Neural cell (in vitro differentiated cells): ENCODE measurements around the gene THADA. TPM values are rescaled to one million over a fixed set of nuclear protein-coding genes. Genes with fewer than 3 reads are reported as not detected.

Experiments used
- H2AFZ ChIP-seq: fragments of 200-600, 300-800 bp; sonication (generic), shearing (Covaris generic); 2 replicates; pipeline ENCODE4 v1.6.0; 2014; ENCODE audit warnings: low read depth, mild to moderate bottlenecking, antibody characterized with exemption, low read length, moderate library complexity
- H3F3A ChIP-seq: fragments of 200-600 bp; shearing (Covaris generic); 2 replicates; pipeline ENCODE4 v1.6.1; 2016; ENCODE audit warnings: mild to moderate bottlenecking, moderate library complexity, mixed read lengths, antibody characterized with exemption, low read length; ENCODE audit not compliant: insufficient read depth, poor library complexity, severe bottlenecking
- H3K27ac ChIP-seq: fragments of 200-600, 300-800 bp; sonication (generic), shearing (Covaris generic); 2 replicates; pipeline ENCODE4 v1.5.1; 2014; ENCODE audit warnings: mild to moderate bottlenecking, low read length, moderate library complexity
- H3K27me3 ChIP-seq: fragments of 300-800, 200-600 bp; sonication (generic), shearing (Covaris generic); 2 replicates; pipeline ENCODE4 v1.6.0; 2014; ENCODE audit warnings: mild to moderate bottlenecking, low read depth, low read length, moderate library complexity; ENCODE audit not compliant: insufficient read depth
- H3K36me3 ChIP-seq: fragments of 300-800, 200-600 bp; sonication (generic), shearing (Covaris generic); 2 replicates; pipeline ENCODE4 v1.5.1; 2014; ENCODE audit warnings: mild to moderate bottlenecking, antibody characterized with exemption, low read length, moderate library complexity; ENCODE audit not compliant: insufficient read depth
- H3K4me2 ChIP-seq: fragments of 300-800, 200-600 bp; sonication (generic), shearing (Covaris generic); 2 replicates; pipeline ENCODE4 v1.6.0; 2014; ENCODE audit warnings: mild to moderate bottlenecking, low read length
- H3K4me3 ChIP-seq: fragments of 300-800, 200-600 bp; sonication (generic), shearing (Covaris generic); 2 replicates; pipeline ENCODE4 v1.5.1; 2014; ENCODE audit warnings: mild to moderate bottlenecking, low read length, moderate library complexity
- H3K79me2 ChIP-seq: fragments of 200-600 bp; shearing (Covaris generic); replicated peaks from 2 replicates; pipeline ENCODE4 v1.6.0; 2014; ENCODE audit warnings: mild to moderate bottlenecking, low read length, moderate library complexity; ENCODE audit not compliant: insufficient read depth
- H3K9ac ChIP-seq: fragments of 300-800, 200-600 bp; sonication (generic), shearing (Covaris generic); 2 replicates; pipeline ENCODE4 v1.6.1; 2016; ENCODE audit warnings: mild to moderate bottlenecking, low read length, mixed read lengths
- H3K9me2 ChIP-seq: fragments of 200-600 bp; shearing (Covaris generic); 2 replicates; pipeline ENCODE4 v1.6.1; 2016; ENCODE audit warnings: mild to moderate bottlenecking, low read length, mixed read lengths; ENCODE audit not compliant: insufficient read depth
- H3K9me3 ChIP-seq: fragments of 200-600, 300-800 bp; sonication (generic), shearing (Covaris generic); 2 replicates; pipeline ENCODE4 v1.6.1; 2016; ENCODE audit warnings: mild to moderate bottlenecking, mixed run types, low read length, moderate library complexity, mixed read lengths
- H4K20me1 ChIP-seq: fragments of 200-600 bp; shearing (Covaris generic); 2 replicates; pipeline ENCODE4 v1.6.1; 2016; ENCODE audit warnings: mild to moderate bottlenecking, mixed run types; ENCODE audit not compliant: insufficient read depth
- EP300 ChIP-seq: fragments of 450-650 bp; conservative IDR thresholded peaks from 2 replicates; pipeline ENCODE4 v1.6.1; 2014; ENCODE audit warnings: antibody characterized with exemption, mild to moderate bottlenecking, moderate library complexity; ENCODE audit not compliant: poor library complexity, severe bottlenecking
- EZH2 ChIP-seq: fragments of 200-600, 300-800 bp; shearing (Covaris generic), sonication (generic); IDR thresholded peaks from 2 replicates; pipeline ENCODE4 v1.6.1; 2014; ENCODE audit warnings: antibody characterized with exemption, low read length, borderline replicate concordance, mild to moderate bottlenecking; ENCODE audit not compliant: insufficient read depth, poor library complexity, severe bottlenecking
- MXI1 ChIP-seq: fragments of 450-650 bp; conservative IDR thresholded peaks from 2 replicates; pipeline ENCODE4 v1.6.1; 2014; ENCODE audit warnings: antibody characterized with exemption, mild to moderate bottlenecking; ENCODE audit not compliant: poor library complexity, severe bottlenecking
- POLR2AphosphoS5 ChIP-seq: IDR thresholded peaks from 2 replicates; pipeline ENCODE4 v1.6.1; 2012
- RAD21 ChIP-seq: fragments of 450-650 bp; conservative IDR thresholded peaks from 2 replicates; pipeline ENCODE4 v1.6.1; 2014; ENCODE audit warnings: antibody characterized with exemption, mild to moderate bottlenecking, moderate library complexity
- REST ChIP-seq: IDR thresholded peaks from 2 replicates; pipeline ENCODE4 v1.6.1; 2012; ENCODE audit warnings: borderline replicate concordance
- SMC3 ChIP-seq: fragments of 450-650 bp; conservative IDR thresholded peaks from 2 replicates; pipeline ENCODE4 v1.6.1; 2014; ENCODE audit warnings: antibody characterized with exemption, mild to moderate bottlenecking, moderate library complexity; ENCODE audit not compliant: poor library complexity
- TAF1 ChIP-seq: IDR thresholded peaks from 2 replicates; pipeline ENCODE4 v1.6.1; 2012; ENCODE audit warnings: low read depth
- polyA plus RNA-seq: library from polyadenylated mRNA; depleted of rRNA; stranded (reverse); fragments of >200 nt; gene quantifications from 2 replicates; pipeline ENCODE4 v1.2.3, GENCODE V29; 2014
- TF ChIP-seq, protein P1 (sequence below): fragments of 450-650 bp; IDR thresholded peaks from 2 replicates; pipeline ENCODE4 v1.5.1; 2014; ENCODE audit warnings: antibody characterized with exemption, mild to moderate bottlenecking, moderate library complexity; ENCODE audit not compliant: poor library complexity, severe bottlenecking

THADA gene
- polyA plus RNA-seq, 1 donor from 2014 or later = 8.5 TPM

DNA sequence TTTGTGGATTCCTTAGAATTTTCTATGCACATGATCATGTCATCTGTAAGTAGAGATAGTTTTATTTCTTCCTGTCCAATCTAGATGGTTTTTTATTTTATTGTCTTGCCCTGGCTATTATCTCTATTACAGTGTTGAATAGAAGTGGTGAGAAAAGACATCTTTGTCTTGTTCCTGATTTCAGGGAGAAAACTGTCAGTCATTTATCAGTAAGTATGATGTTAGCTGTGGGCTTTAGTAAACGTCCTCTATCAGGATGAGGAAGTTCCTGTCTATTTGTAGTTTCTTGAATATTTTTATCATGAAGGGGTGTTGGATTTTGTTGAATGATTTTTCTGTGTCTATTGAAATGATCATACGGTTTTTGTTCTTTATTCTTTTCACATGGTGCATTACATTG lies 46.5 kb upstream of the THADA start:
- H3K4me2 ChIP-seq = no peak overlapping the region
- H3K79me2 ChIP-seq = no peaks in the 10 kb centered on the region
- no peaks in the 10 kb centered on the region for H3K36me3 ChIP-seq
- no peak overlapping the region for H3K4me3 ChIP-seq
- H4K20me1 ChIP-seq = no peaks in the 10 kb centered on the region
- no peaks in the 10 kb centered on the region for H3K9me2 ChIP-seq
- H3F3A ChIP-seq = no peaks in the 10 kb centered on the region
- no peak overlapping the region for H2AFZ ChIP-seq
- no peak for TF ChIP-seq RAD21
- no peak for TF ChIP-seq SMC3
- TF ChIP-seq EP300 = no peak
- TF ChIP-seq POLR2AphosphoS5 = no peak
- TF ChIP-seq, protein P1, sequence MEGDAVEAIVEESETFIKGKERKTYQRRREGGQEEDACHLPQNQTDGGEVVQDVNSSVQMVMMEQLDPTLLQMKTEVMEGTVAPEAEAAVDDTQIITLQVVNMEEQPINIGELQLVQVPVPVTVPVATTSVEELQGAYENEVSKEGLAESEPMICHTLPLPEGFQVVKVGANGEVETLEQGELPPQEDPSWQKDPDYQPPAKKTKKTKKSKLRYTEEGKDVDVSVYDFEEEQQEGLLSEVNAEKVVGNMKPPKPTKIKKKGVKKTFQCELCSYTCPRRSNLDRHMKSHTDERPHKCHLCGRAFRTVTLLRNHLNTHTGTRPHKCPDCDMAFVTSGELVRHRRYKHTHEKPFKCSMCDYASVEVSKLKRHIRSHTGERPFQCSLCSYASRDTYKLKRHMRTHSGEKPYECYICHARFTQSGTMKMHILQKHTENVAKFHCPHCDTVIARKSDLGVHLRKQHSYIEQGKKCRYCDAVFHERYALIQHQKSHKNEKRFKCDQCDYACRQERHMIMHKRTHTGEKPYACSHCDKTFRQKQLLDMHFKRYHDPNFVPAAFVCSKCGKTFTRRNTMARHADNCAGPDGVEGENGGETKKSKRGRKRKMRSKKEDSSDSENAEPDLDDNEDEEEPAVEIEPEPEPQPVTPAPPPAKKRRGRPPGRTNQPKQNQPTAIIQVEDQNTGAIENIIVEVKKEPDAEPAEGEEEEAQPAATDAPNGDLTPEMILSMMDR = no peak
- no peak for TF ChIP-seq MXI1
- H3K9ac ChIP-seq = no peak overlapping the region
- H3K27ac ChIP-seq = no peak overlapping the region
- peaks cover 13% of the 10 kb centered on the region for H3K27me3 ChIP-seq
- no peaks in the 10 kb centered on the region for H3K9me3 ChIP-seq

GRCh38 chr2:43637030-43637803 lies 41.4 kb upstream of the THADA start, which contains the start of gene PLEKHH2:
PLEKHH2 (plus strand) TSS chr2:43637260; CDS start chr2:43644674, 7,414 bp downstream.
- Histone ChIP-seq H3K79me2 (no peaks in the 10 kb centered on the region), H2AFZ (no peak within 1 kb of the TSS), H3K4me3 (peak within 1 kb of the TSS; percentile 83), H3K36me3 (no peaks in the 10 kb centered on the region), H3K27me3 (peaks cover 22% of the 10 kb centered on the region), H4K20me1 (no peaks in the 10 kb centered on the region), H3K4me2 (no peak within 1 kb of the TSS), H3K9me3 (no peaks in the 10 kb centered on the region), H3K27ac (no peak within 1 kb of the TSS), H3K9me2 (no peaks in the 10 kb centered on the region), H3F3A (no peaks in the 10 kb centered on the region), H3K9ac (peak within 1 kb of the TSS; percentile 43)
- TF ChIP-seq REST (no peak), MXI1 (peak; percentile 16), RAD21 (peak; percentile 13), EP300 (no peak), EZH2 (no peak), POLR2AphosphoS5 (no peak), TAF1 (no peak), SMC3 (no peak)
- TF ChIP-seq, protein P1 = no peak
